Esophagus muscularis mucosa (tissue), 4 donors: ENCODE measurements around the gene ZSWIM1.

Experiments
- EP300 ChIP-seq: sonication (generic); formaldehyde crosslinking; IDR thresholded peaks from one replicate; pipeline ENCODE4 v1.6.1; 2017; ENCODE audit warnings: antibody characterized with exemption
- POLR2A ChIP-seq: fragments of 450-650 bp; IDR thresholded peaks from one replicate; pipeline ENCODE4 v1.6.1; 2017; ENCODE audit warnings: antibody characterized with exemption, moderate library complexity, mild to moderate bottlenecking, low read depth
- POLR2AphosphoS5 ChIP-seq, 2 donors: sonication (generic); formaldehyde crosslinking; IDR thresholded peaks; one replicate each; pipeline ENCODE4 v1.6.1; 2017; ENCODE audit warnings: antibody characterized with exemption in 2 of 2
- TF ChIP-seq, protein P1 (sequence below), 3 experiments: fragments of 200-600 bp in 2 of 3; fragments of 450-650 bp in 1 of 3; sonication (generic) in 2 of 3; IDR thresholded peaks; one replicate each; pipeline ENCODE4 v1.5.1; 2017 to 2019; ENCODE audit warnings: antibody characterized with exemption in 3 of 3, mild to moderate bottlenecking in 2 of 3, moderate library complexity in 1 of 3

DNA sequence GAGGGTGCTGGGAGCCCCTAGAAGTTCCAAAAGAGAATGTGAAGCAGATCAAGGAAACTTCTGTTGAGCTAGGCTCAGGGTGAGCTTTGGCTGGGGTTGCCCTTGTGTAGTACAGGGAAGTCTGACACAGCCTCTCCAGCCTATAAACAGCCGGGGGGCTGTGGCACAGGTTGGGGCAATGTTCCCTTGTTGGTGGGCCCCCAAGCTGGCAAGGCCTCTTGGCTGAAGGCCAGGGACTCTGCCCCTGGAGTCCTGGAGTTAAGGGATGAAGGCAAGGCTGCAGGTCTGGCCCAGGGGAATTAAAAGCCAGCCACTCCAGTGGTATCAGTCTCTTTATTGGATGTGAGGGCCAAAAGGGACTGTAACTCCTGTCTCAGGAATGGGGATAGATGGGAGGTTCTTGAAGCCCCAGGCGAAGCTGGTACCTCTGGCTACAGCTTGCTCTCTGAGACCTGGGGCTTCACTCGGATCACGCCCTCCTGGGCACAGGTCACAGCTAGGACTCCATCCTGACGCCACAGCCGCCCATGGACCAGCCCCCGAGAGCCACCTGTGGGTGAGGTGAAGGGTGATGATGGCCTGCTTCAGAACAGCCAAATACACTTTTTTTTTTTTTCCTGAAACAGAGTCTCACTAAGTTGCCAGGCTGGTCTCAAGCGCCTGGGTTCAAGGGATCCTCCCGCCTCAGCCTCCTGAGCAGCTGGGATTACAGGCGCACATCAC, 39.5 kb upstream of the ZSWIM1 start:
- TF ChIP-seq, protein P1, sequence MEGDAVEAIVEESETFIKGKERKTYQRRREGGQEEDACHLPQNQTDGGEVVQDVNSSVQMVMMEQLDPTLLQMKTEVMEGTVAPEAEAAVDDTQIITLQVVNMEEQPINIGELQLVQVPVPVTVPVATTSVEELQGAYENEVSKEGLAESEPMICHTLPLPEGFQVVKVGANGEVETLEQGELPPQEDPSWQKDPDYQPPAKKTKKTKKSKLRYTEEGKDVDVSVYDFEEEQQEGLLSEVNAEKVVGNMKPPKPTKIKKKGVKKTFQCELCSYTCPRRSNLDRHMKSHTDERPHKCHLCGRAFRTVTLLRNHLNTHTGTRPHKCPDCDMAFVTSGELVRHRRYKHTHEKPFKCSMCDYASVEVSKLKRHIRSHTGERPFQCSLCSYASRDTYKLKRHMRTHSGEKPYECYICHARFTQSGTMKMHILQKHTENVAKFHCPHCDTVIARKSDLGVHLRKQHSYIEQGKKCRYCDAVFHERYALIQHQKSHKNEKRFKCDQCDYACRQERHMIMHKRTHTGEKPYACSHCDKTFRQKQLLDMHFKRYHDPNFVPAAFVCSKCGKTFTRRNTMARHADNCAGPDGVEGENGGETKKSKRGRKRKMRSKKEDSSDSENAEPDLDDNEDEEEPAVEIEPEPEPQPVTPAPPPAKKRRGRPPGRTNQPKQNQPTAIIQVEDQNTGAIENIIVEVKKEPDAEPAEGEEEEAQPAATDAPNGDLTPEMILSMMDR (IDR thresholded peaks at IDR 0.05) = no peak
- TF ChIP-seq POLR2AphosphoS5 (IDR thresholded peaks at IDR 0.05) = no peak
- TF ChIP-seq POLR2A = no peak
- no peak for TF ChIP-seq EP300
